Cardiac fibroblast (primary cell): ENCODE data around the gene CXCL8.

Experiments
- DNase-seq, 2 donors: peaks; one replicate each; pipeline versions ENCODE4 v3.0.0 to v3.0.0-alpha.2; 2010; ENCODE audit warnings: low read depth in 2 of 2
- H3K4me3 ChIP-seq, 2 donors: replicated peaks in 1 of 2; 1 replicate in 1 of 2; 2 replicates in 1 of 2; pipeline ENCODE4 v1.5.1; 2011; ENCODE audit warnings: low read depth in 2 of 2, low read length in 2 of 2, mild to moderate bottlenecking in 2 of 2, moderate library complexity in 1 of 2
- TF ChIP-seq, protein P1 (sequence below): IDR thresholded peaks from one replicate; pipeline ENCODE4 v1.5.1; 2011; ENCODE audit warnings: low read depth, mild to moderate bottlenecking, low read length, inconsistent platforms

CXCL8 gene

DNA sequence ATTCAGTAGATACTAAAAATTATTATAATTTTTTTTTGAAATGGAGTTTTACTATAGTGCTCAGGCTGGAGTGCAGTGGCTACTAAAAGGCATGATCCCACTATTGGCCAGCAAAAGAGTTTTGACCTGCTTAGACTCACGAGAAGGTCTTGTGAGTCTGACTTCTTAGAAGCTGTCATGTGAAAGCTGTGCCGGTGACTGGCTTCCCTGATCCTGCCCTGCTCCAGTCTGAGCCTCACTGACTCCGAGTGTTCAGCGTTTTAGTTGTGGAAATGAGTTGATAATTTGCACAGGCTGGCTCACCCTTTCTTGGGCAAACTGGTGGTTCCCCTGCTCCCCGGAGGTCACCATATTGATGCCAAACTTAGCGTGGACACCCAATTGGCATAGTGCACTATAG lies 16.4 kb upstream of the CXCL8 start:
- no peak for DNase-seq
- TF ChIP-seq, protein P1, sequence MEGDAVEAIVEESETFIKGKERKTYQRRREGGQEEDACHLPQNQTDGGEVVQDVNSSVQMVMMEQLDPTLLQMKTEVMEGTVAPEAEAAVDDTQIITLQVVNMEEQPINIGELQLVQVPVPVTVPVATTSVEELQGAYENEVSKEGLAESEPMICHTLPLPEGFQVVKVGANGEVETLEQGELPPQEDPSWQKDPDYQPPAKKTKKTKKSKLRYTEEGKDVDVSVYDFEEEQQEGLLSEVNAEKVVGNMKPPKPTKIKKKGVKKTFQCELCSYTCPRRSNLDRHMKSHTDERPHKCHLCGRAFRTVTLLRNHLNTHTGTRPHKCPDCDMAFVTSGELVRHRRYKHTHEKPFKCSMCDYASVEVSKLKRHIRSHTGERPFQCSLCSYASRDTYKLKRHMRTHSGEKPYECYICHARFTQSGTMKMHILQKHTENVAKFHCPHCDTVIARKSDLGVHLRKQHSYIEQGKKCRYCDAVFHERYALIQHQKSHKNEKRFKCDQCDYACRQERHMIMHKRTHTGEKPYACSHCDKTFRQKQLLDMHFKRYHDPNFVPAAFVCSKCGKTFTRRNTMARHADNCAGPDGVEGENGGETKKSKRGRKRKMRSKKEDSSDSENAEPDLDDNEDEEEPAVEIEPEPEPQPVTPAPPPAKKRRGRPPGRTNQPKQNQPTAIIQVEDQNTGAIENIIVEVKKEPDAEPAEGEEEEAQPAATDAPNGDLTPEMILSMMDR: no peak
- H3K4me3 ChIP-seq: no peak overlapping the region

DNA sequence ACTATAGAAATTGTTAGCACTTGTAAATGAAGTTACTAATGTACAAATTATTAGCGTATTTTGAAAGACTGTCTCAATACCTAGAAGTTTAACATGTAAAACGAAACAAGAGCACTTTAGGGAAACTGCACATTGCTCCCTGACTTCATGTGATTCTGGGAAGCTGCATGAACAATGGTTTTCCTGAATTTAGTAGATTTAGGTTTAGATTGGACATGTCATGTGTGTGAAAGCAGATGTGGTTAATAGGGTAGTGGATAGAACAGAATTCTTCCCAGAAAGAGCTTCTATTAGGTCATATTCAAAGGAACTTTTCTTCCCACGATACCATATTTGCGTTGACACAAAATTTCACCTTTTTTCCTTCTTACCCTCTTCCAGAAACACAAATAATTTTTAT lies 14.9 kb upstream of the CXCL8 start:
- no peak overlapping the region for H3K4me3 ChIP-seq

DNA sequence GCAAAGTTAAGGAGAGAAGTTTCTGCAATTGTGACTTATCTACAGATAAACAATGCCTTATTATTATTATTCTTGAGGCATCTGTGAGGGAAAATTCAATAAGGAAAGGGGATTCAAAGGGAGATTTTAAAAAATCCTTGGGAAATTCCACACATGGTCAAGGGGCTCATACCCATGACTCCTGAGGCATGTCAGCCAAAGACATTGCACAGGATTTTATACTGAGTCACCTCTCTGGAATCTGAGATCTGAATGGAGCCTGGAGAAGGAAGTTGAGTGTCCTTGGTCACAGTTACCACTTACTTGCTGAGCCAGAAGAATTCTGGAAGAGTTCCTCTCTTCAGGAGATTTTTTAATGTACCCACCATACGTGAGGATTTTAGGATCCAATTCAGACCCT lies 14.4 kb upstream of the CXCL8 start:
- TF ChIP-seq, protein P1: no peak
- DNase-seq: peak; percentile 91 to 98
- no peak overlapping the region for H3K4me3 ChIP-seq

More for the DNA sequence above, 14.9 kb upstream of the CXCL8 start:
- DNase-seq: no peak
- TF ChIP-seq, protein P1: no peak

GRCh38 chr4:73727685-73728084 lies 12.7 kb upstream of the CXCL8 start:
- no peak overlapping the region for H3K4me3 ChIP-seq
- TF ChIP-seq, protein P1: no peak
- no peak for DNase-seq

DNA sequence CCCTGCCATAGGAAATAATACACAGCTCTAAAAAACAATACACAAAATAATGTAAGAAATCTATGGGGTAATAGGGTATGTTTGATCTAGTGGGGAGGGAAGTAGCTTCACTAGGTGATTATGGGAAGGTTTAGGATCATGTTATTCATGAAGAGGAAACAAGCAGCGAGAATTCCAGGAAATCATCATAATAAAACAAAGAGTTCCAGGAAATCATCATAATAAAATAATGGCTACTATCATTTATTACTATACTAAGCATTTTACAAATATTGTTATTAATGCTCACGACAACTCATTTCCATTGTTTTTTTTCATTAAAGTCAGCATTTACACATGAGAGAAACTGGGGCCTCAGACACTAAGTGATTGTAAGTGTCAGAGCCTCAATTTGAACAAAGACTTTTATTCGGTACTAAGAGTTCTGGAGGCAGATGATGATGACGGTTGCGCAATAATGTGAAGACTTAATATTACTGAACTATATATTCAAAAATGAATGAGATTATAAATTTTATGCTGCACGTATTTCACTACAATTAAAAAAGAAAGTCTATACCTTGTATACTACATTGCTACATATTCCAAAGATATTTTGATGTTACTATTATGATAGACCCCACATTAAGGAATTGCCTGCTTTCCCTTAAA lies 12.2 kb upstream of the CXCL8 start:
- no peak for DNase-seq
- TF ChIP-seq, protein P1: no peak
- H3K4me3 ChIP-seq: no peak overlapping the region

DNA sequence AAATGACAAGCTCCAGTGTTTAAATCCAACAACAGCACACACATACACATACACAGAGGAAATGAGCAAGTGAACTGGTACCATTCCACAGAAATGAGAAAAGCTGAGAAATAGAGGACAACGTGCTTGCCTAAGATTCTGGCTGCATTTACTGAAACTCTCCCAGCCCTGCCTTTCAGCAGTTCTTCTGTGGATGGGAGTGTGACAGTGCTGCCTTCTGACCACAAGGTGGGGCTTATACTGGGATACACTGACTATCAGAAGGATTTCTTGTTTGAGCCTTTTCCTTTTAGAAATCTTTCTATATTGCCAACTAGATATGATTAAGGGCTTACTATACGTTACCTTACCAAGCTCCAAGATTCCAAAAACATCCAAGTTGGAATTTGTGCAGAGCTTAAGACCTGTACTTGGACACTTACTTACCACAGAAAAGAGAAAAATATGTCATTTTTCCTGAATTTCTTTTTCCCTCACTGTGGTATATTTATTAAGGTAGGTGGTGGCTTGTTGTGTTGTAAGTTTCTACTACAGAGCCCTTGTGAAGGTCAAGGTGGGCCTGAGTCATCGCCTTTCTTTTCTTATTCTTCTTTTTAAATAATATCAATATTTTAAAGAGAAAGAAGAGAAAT lies 10.7 kb upstream of the CXCL8 start:
- H3K4me3 ChIP-seq: no peak overlapping the region
- DNase-seq: peak; percentile 95 to 97
- TF ChIP-seq, protein P1: peak; percentile 93
